Activated CD8-positive, alpha-beta memory T cell treated with anti-CD3 and anti-CD28 coated beads, Interleukin-2, amount 50 U/mL, for 24 hours (primary cell): ENCODE measurements around the gene STARD3.

Experiments used
- DNase-seq: peaks from one replicate; pipeline ENCODE4 v3.0.0-alpha.2; 2020; ENCODE audit errors: extremely low read depth

STARD3 gene

GRCh38 chr17:39604911-39605491 lies 31.9 kb upstream of the STARD3 start:
- DNase-seq: no peak

DNA sequence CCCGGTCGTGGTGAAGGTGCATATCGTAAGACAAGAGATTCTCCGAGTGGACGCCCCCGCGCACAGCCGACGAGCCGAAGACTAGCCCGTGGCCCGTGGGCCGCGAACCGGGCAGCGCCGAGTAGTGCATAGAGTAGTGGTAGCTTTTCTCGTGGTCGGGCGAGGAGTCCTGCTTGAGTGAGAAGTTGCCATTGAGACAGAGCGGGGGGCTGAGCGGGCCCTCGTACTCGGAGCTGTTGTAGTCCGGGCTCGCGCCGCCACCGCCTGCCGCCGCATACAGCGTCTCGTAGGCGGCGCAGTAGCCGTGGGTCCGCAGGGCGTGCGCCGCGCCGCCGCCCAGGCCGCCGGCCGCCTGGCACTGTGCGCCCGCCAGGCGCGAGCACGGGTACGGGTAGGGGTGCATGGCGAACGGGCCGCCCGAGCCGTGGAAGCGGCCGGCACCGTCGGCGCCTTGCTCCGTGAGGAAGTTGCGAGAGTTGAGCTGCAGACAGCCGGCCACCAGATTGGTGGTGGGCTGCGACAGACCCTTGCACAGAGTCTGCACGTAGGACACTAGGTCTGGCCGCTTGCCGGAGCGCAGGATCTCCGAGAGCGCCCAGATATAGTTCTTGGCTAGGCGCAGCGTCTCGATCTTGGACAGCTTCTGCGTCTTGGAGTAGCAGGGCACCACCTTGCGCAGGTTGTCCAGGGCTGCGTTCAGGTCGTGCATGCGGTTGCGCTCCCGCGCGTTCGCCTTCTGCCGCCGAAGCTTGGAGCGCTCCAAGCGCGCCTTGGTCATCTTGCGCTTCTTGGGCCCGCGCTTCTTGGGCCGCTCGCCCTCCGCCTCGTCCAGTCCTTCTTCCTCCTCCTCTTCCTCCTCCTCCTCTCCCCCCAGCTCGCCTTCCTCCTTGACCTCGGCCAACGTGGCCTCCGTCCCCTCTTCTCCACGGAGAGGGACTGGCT lies 31.2 kb upstream of the STARD3 start:
- no peak for DNase-seq

DNA sequence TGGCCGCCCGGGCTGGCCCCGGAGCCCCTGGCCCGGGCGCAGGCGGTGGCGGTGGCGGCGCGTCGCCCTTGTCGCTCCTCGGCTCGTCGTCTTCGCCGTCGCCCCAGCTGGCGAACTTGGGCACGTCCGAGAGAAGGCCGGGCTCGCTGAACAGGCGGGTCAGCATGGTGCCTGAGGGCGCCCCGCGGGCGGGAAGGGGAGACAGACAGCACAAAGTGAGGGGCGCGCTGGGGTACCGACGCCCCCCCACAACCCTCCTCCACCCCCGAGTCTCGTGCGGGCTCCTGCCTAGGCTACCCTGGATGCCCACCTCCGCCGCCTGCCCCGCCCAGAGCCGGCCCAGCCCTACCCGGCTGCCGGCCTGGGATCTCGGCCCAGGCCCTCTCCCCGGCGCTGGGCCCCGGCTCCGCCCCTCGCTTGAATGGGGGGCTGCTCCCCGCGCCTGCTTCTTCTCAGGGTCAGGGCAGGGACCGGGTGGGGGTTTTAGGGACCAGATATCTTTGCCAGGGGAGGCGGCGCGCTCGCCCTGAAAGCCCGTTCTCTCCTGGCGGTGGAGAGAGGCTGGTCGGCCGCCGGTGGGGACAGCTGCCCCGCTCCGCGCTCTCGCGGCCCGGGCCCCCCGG lies 30.4 kb upstream of the STARD3 start:
- DNase-seq: no peak

DNA sequence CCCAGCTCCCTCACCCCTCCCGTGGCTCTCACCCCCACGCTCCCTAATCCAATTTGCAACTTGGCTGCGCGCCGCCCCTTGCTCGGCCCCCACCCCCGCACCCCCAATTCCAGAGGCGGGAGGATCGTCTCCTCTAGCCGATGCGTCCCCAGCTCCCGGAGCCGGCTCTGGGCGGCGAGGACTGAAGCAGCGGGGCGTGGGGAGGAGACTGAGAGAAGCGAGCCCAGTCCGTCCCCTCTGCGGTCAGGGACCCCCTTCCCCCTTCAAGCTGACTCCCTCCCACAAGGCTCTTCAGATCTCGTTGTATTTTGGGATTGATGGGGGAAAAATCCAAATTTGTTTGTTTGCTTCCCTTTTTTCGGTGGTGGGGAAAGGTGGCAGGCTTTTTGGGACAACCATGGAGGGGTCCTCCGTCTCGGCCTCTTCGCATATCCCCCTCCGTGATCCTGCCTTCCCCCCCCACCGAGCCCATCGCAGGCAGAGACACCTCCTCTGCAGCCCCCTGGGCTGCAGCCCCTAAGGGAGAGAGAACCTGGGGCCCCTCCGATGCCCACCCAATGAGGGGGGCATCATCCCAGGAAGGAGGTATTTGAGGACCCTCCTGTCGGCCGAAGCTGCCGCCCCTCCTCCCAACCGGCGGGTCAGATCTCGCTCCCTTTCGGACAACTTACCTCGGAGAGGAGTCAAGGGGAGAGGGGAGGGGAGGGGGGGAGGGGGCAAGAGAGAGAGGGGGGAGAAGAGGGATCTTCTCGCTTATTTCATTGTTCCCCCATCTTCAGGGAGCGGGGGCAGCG lies 29.7 kb upstream of the STARD3 start:
- DNase-seq: no peak

GRCh38 chr17:39607851-39608130 lies 29.2 kb upstream of the STARD3 start, which contains the start of gene NEUROD2:
NEUROD2 (minus strand) TSS chr17:39607920; CDS start chr17:39606599, 1,321 bp downstream.
- no peak for DNase-seq

GRCh38 chr17:39608142-39608981 lies 28.6 kb upstream of the STARD3 start:
- no peak for DNase-seq

DNA sequence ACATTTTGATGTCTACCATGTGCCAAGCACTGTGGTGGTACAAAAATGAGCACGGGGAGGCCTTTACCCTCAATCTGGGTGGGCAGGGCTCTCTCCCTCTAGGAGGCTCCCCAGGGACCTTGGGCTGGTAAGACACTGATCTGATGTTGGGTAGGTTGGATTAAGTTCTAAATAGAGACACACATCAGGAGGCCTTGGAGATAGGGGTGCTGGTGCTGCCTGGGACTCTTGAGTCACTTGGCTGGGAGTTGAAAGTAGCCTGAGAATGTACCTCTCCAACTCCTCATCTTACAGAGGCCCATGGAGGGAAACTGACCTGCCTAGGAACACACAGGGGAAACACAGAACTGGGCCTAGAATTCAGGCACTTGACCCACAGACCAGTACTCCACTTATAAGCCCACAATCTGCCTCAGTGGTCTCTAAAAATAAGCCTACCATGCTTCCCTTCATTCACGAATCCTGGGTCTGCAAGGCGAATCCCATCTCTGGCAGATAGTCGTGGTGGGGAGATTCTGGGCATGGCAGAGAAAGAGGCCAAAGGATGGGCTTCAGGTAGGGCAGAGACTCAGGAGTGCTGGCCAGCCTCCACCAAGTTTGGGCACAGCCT lies 27.4 kb upstream of the STARD3 start:
- DNase-seq: no peak

GRCh38 chr17:39611401-39612112 lies 25.4 kb upstream of the STARD3 start:
- DNase-seq: no peak

DNA sequence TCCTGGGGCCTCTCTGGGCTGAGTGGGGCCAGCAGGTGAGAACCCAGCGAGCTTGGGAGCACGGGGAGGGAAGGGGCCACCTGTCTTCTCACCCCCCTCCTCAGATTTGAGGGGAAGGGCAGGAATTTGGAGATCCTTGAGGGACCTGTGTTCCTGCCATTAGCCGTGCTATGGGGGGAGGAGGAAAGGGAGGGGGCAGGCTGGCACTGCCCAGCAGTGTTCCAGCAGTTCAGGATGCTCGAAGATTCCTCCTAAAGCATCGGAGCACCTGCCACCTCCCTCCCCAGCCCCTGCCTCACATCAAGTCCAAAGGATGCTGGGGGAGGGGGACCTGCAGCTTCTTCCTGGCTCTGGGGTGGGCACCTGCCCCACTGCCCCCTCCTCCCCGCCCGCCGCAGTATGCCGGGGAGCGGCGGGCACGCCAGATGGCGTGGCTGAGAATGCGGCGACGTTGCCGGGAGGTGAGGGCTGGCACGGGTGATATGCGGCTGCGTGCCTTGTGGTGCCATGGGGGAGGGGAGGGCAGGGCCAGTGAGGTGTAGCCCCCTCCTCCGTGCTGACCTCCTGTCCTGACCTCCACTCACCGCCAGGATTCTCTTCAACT lies 24.6 kb upstream of the STARD3 start:
- no peak for DNase-seq

GRCh38 chr17:39612935-39613464 lies 23.9 kb upstream of the STARD3 start:
- DNase-seq: no peak

DNA sequence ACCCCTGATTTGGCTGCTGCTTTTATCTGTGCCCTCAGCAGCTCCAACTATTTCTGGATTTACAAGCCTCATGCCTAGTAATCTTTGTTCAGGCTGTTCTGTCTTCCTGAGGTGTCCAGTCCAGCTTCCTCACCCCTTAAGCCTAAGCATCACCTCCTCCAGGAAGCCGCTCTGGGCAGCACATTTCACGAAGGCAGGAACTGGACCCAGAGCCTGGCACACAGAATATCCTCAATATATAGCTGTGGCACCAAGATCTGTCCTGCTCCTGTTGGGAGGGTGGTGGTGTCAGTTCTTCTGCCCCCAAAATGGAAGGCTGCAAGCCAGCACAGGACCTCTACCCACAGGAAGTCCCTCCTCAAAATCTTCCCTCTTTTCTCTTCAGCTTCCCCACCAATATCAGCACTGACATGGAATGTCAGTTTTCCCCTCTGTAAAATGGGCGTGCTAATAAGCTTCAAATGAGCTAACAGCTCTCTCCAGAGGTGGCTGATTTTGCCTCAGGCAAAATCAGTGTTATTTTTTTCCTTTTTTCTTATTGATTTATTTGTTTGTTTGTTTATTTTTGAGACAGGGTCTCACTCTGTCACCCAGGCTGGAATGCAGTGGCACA lies 22.3 kb upstream of the STARD3 start:
- no peak for DNase-seq

DNA sequence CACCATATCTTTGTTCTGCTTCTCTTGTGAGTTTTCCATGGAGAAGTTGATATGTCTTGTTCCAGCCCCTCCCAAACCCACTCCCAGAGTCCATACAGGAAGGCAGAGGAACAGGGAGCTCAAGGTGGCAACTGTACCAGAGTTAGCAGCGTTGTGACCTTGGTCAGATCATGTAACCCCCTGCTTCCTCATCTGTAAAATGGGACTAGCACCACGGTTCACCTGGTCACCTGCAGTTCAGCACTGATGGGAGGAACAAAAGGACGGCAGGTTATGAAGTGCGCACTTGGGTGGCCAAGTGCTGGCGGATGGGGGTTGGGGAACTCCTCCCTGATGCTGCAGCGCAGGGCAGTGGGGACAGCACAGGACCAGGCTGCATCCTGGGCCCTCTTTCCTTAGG lies 21.5 kb upstream of the STARD3 start:
- DNase-seq: no peak

DNA sequence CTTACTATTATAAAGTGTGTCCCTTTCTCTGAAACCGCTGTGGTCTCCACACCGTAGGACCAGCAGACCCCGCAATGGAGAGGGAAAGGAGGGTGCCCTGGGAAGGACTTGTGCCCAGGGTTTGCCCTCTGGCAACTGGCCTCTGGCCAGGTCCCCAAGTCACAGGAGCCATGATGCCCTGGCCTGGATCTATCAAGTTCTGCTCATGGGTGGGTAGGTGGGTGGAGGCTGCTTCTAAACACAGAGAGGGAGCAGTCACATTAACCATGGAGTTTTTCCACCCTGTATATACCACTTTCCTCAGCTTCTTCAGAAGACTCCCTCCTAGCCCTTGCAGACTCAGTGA lies 19.9 kb upstream of the STARD3 start:
- no peak for DNase-seq

GRCh38 chr17:39617446-39618245 lies 19.3 kb upstream of the STARD3 start:
- no peak for DNase-seq

DNA sequence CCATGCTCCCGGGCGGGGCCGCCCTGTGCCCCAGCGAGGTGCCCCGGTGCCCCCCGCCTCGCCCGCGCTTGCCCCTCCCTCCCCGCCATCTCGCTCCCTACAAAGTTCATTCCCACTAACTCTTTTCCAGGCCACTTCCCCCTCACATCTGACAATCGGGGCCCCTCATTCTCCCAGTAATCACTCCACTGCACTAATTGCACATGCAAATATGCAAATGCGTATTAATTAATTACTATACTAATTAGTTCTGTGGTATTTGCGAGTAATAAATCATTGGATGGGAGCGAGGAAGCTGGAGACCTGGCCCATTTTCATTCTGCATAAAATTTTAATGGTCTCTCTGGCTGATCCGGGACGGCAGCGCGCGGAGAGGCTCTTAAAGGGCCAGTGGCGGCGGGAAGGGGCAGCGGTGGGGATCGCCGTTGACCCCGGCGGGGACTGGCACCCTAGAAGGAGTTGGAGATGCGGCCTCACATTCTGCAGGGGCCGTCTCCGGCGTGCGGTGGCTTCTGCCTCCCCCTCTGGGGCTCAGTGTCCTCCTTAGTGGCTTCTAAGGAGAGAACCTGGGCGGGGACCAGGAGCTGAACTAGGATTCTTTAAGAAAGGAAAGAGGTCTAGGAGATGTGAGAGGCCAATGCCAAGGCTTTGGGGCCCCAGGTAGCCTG lies 18.6 kb upstream of the STARD3 start:
- DNase-seq: no peak

DNA sequence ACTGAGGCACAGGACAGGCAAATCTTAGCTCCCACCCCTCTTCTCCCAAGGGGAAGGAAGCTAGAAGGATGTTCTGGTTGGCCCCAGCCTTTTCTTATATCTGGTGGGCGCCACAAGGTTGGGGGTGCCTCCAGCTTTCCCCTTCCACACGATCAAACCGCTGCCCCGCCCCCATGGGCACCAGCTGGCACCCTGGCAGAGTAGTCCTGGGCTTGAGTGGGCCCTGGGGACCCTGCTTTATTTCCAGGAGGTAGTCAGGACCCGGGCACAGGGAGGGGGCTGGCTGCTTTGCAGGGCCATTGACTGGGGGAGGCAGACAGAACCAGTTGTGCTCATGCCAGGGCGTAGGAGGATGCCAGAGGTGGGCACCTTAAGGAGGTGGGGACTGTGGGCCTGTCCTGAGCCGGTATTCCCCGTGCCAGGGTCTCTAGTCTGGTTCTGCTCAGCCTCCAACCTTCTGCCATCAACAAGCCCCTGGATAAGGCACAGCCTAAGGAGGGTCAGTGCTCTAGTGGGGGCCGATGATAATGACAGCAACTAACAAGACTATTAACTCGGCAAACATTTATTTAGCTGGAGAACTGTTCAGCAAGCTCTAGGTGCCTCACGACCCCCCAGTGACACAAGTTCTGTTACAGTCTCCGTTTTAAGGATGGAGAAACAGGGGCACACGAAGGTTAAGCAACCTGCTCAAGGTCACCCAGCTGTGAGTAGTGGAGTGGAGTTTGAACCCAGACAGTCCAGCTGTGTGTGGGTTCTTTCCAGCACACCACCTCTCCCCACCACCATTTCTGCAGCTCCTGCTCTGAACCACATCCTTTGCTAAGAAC lies 17.8 kb upstream of the STARD3 start:
- DNase-seq: no peak

DNA sequence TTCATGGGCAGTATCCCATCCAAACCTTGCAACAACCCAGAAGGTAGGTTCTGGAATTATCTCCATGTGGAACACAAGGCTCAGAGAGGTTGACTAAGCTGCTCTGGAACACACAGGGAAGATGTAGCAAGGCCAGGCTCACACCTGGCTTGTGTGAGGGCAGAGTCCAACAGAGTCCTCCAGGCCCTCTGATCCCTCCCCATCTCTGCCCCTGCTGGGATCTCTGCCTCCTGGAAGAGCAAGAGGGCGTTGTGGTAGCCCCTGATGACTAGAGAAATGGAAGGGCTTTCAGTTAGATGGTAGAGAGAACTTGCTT lies 17.2 kb upstream of the STARD3 start:
- no peak for DNase-seq
